DMS79 (cell line): ENCODE results near the gene OR9Q1.

Experiments used
- DNase-seq: peaks from one replicate; lab custom pipeline; 2025; lab: John Stamatoyannopoulos, UW

OR9Q1 gene

GRCh38 chr11:58034471-58034870 lies 10.8 kb downstream of the OR9Q1 start:
- DNase-seq = no peak

- DNase-seq = no peak
Observed at GRCh38 chr11:58039589-58039988, 15.9 kb downstream of the OR9Q1 start.

- DNase-seq = no peak
Observed at GRCh38 chr11:58043379-58043778, 19.7 kb downstream of the OR9Q1 start.

- no peak for DNase-seq
Observed at GRCh38 chr11:58046231-58046630, 22.6 kb downstream of the OR9Q1 start.

- no peak for DNase-seq
Observed at GRCh38 chr11:58047818-58048217, 24.1 kb downstream of the OR9Q1 start.

- DNase-seq = no peak
Observed at GRCh38 chr11:58055806-58056401, 32.2 kb downstream of the OR9Q1 start.

GRCh38 chr11:58057481-58057880 lies 33.8 kb downstream of the OR9Q1 start:
- no peak for DNase-seq

GRCh38 chr11:58058276-58059006 lies 34.8 kb downstream of the OR9Q1 start:
- DNase-seq = peak; percentile 40

- DNase-seq = no peak
Observed at GRCh38 chr11:58059007-58059350, 35.3 kb downstream of the OR9Q1 start.

- no peak for DNase-seq
Observed at GRCh38 chr11:58060535-58060934, 36.9 kb downstream of the OR9Q1 start.

GRCh38 chr11:58060939-58061672 lies 37.4 kb downstream of the OR9Q1 start:
- no peak for DNase-seq

GRCh38 chr11:58061813-58062212 lies 38.1 kb downstream of the OR9Q1 start:
- DNase-seq = no peak

GRCh38 chr11:58067685-58068084 lies 44.0 kb downstream of the OR9Q1 start:
- no peak for DNase-seq

- no peak for DNase-seq
Observed at GRCh38 chr11:58068655-58069054, 45.0 kb downstream of the OR9Q1 start.

- DNase-seq = no peak
Observed at GRCh38 chr11:58070585-58070984, 46.9 kb downstream of the OR9Q1 start.

- DNase-seq = no peak
Observed at GRCh38 chr11:58075781-58076180, 52.1 kb downstream of the OR9Q1 start.

- no peak for DNase-seq
Observed at GRCh38 chr11:58086528-58086927, 62.8 kb downstream of the OR9Q1 start.

- DNase-seq = no peak
Observed at GRCh38 chr11:58097437-58097836, 73.8 kb downstream of the OR9Q1 start.

GRCh38 chr11:58121096-58121495 lies 97.4 kb downstream of the OR9Q1 start:
- no peak for DNase-seq

GRCh38 chr11:58125469-58125868 lies 101.8 kb downstream of the OR9Q1 start, which contains the start of gene OR9I1:
Gene OR9I1, minus strand, starts transcription at chr11:58125530. Its CDS starts 6,086 bp downstream, at chr11:58119444.
- no peak for DNase-seq

- DNase-seq = no peak
Observed at GRCh38 chr11:58127350-58127749, 103.7 kb downstream of the OR9Q1 start.

GRCh38 chr11:58133309-58134076 lies 109.8 kb downstream of the OR9Q1 start:
- DNase-seq = no peak
